GM19438 (cell line): ENCODE results near the gene ABITRAM.
"Not testable (repeated sequence)": the region's sequence is repeated elsewhere in the genome, so short reads cannot be mapped to it uniquely, and the experiment has no call there.

Source experiments
- ATAC-seq: cut with Tn5 transposase; IDR thresholded peaks from one replicate; pipeline ENCODE4 v1.9.1; 2021; ENCODE audit warnings: low read depth; ENCODE audit not compliant: unreplicated experiment

Gene ABITRAM

DNA sequence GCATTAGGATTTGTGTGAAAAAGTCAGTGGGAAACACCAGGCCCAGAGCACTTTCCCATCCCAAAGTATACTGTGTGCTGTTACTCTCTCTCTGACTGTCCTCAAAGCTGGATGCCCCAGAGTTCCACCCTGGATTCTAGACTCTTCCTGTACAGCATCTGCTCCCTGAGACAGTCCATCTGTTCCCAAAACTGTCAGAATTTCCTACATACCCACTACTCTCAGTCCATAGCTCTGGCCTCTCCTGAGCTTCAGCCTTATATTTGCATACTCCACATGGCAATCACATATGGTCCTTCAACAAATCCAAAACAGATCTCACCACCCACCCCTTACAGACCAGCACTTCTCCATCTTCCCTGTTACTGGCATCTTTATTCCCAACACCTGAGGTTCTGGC is 9.7 kb upstream of the ABITRAM start:
- ATAC-seq = no peak

- ATAC-seq = no peak
Observed at GRCh38 chr9:108928386-108928785, 5.8 kb upstream of the ABITRAM start.

DNA sequence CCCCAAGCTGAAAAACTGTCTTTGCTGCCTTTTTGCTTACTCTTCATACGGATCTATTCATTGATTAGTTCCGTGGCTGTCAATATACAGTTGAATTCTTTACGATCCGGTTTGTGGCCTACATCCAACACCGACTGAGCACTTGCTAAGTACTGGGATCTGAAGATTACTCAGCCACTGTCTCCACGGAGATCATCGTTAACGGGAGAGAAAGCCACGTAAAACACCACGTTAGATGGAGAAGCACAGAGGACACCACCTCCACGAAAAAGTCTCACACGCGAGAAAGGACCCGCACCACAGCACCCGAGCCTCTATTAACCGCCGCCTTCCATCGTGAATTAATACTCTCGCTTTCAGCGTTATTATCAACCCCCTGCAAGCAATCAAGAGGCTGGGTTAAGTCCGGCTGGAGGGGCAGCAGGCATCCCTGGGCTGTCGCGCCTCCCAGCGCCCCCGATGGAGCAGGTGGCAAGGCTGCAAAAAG is 926 bp upstream of the ABITRAM start:
- ATAC-seq = no peak

DNA sequence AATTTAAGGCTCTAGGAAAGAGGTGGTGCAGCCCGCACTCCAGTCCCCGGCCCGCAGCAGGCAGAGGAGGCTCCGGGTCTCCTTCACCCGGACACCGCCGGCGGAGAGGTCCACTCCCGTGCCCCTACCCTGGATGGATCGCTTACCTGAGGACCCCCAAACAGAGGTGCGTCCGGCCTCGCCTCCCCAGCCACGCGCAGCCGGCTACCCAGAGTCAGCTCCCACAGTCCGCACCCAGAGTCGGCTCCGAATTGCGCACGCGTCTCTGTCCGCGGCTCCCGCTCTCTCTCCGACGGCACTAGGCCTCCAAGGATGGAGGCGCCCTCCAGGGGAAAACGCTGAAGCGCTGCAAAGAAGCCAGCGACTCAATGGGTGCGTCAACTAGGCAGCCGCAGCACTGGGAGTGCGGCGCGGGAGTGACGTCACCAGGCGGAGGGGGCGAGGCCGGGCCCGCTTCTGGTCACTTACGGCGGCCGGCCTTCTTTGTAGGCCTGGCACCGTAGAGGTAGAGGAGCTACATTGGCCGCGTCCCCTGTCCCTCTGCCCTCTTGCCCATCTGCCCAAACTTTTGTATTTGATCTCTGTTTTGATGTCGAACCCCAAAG is 380 bp upstream of the ABITRAM start, which contains the start of gene ELP1:
TSS of gene ELP1 (minus strand) at position 407 of the 605 bp plus-strand sequence. CDS start 2,978 bp downstream, outside the sequence.
- peak; percentile 87 for ATAC-seq

GRCh38 chr9:108937561-108938305 is 3.5 kb downstream of the ABITRAM start:
- ATAC-seq = no peak

GRCh38 chr9:108939975-108940374 is 5.8 kb downstream of the ABITRAM start:
- no peak for ATAC-seq

DNA sequence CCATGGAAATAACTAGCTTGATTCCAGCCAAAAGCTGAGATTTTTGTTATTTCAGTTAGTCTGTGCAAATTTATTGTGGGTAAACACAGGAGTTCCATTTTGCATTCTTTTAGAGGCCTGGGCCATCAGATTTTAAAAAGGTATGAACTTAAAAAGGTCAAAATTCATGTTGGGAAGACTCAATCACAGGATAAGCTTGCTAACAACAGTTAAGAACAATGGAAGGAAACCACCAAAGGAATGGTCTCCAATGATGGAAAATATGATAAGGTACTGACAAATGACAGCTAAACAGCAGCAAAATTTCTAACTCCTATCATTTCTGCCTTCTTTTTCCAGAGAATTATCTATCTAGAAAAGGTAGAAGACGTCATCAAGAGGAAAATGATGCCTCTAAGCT is 16.0 kb downstream of the ABITRAM start:
- no peak for ATAC-seq

GRCh38 chr9:108951578-108951977 is 17.4 kb downstream of the ABITRAM start:
- ATAC-seq = no peak

- no peak for ATAC-seq
Observed at GRCh38 chr9:108953983-108954574, 19.9 kb downstream of the ABITRAM start.

DNA sequence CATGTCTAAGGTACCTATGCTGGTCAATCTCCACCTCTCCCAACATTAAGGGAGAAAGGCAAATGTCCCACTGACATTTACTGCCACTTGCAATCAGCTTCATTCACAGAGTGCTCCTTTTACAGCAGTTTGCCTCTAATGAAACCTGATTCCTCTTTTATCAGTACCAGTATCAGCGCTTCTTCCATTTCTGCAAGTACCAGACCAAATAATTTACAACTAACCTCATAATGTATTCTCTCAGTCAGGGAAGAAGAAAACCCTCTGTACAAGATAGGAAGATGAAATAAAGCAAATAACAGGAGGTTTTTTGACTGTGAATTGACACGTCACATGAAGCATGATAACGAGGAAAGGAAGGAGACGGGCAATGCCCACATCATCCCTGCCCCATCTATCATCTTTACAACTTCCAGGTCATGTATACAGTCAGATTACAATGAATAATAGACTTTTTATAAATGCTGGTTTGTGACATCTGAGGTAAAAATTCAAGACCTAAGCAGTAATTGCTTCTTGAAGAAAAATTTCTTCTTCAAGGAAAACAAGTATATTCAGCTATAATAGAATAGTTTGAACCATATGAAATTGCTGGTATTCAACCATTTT is 21.9 kb downstream of the ABITRAM start:
- ATAC-seq = no peak

DNA sequence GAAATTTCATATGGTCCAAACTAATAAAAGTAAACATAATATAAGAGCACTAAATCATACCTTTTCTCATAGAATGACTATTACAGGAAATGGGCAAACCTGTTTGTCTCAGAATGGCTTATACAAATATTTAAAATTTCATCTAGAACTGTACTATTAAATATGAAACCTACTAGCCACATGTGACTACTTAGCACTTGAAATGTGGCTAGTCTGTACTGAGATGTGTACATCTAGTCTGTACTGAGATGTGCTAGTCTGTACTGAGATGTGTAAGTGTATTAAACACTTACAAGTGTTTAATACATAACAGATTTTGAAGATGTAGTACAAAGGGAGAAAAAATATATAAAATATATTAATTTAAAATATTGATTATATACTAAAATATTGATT is 22.4 kb downstream of the ABITRAM start:
- no peak for ATAC-seq

DNA sequence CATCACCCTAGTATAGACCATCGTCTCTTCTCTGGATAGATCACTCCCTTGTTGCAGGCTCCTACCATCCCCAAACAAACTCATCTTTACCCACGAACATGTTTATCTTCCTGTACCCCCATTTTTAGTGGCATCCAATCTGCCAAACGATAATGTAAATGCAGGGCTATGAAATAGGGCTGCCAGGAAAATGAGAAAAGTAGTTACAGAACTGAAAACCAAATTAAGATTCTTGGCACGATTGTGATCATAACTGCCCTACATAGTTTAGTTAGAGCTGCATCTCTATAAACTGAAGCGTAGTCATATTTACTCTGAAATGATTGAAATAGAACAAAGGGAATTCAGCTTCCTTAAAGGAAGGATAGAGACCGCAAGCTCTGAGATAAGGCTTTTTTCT is 26.1 kb downstream of the ABITRAM start:
- no peak for ATAC-seq

DNA sequence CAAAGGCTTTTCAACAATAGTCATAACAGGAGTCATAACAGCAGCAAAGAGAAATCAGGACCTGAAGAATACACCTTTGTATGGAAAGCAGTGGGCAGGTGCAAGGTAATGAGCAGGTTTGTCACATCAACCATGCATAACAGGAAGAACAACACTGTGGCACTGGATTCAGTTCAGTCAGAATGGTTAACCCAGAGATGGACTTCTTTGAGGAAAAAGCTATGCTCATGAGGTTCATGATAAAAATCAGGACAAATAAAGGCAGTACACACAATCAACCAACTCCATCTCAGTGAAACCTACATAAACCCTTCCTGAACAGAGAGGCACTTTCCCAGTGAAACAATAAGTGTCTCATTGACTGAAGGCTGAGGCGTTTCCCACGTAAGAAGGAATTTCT is 27.0 kb downstream of the ABITRAM start:
- no peak for ATAC-seq

GRCh38 chr9:108963459-108964143 is 29.4 kb downstream of the ABITRAM start:
- ATAC-seq = no peak

DNA sequence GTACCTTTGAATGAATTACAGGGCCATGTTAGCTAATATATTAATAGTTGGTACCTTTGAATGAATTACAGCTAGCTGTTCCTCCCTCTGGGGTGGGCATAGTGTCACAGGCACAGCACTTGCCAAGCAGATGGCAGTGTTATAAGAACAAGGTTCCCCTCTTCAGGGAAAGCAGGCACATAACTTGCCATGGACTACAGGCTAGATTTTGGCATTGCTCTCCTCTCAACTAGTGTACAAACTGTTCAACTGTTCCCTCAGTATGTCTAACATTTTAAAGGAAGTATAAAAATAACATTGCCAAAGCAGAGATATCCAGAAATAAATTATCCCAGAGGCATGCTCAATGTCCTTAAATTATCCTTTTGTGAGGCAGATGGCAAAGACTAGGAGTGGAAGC is 33.7 kb downstream of the ABITRAM start:
- ATAC-seq = no peak

DNA sequence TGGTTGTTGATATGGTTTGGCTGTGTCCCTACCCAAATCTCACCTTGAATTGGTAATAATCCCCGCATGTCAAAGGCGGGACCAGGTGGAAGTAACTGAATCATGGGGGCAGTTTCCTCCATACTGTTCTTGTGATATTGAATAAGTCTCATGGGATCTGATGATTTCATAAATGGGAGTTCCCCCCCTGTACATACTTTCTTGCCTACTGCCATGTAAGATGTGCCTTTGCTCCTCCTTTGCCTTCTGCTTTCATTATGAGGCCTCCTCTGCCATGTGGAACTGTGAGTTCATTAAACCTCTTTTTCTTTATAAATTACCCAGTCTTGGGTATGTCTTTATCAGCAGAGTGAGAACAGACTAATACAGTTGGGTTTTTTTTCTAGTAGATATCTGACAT is 37.2 kb downstream of the ABITRAM start:
- ATAC-seq = not testable (repeated sequence)

- ATAC-seq = no peak
Observed at GRCh38 chr9:108972186-108972585, 38.0 kb downstream of the ABITRAM start.

DNA sequence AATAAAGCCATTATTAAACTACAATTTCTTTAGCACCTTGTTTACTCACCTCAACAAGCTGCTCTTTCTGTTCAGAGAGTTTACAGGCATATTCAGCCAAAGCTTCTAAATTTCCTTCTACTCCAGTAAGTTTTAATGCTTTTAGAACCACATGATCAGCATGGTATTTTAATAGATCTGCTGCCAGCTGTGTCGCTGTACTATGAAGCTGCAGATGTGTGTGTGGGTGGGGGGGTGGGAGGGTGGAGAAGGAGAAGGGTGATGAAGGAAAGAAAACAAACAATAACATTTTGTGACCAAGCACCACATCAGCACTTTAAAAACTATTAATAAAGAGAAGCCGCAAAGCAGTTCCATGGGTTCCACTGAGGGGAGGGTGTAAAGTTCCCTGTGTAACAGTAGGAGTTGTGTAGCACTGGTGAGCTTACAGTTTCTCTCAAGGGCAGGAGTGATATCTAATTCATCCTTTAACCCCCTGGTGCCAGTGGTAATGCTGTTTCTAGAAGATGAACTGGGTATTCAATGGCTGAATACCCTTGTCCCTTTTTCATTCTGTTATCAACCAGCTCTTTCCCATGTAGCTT is 38.5 kb downstream of the ABITRAM start:
- no peak for ATAC-seq

- no peak for ATAC-seq
Observed at GRCh38 chr9:108973895-108974294, 39.7 kb downstream of the ABITRAM start.

DNA sequence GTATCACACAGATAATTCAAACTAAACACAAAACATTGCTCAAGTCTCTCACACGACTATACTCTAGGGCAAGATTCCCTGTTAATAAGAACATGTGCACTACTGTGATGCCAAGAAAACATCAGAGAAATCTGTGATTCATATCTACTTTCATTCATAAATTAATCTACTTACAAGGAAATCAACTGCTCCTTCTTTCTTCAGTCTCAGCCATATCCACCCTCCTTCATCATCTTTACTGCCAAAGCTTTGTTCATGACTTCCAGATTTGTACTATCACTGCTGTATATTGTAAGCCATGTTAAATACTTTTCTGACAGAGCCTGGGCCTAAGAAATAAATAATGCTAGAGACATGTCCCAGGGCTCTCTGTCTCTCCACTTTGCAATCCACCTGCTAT is 44.0 kb downstream of the ABITRAM start:
- ATAC-seq = no peak
